GM12865 (cell line): ENCODE measurements around the gene CRHR1.

Source experiments
- DNase-seq: peaks from one replicate; pipeline ENCODE4 v3.0.0; 2010; ENCODE audit warnings: low read depth
- H3K4me3 ChIP-seq: 2 replicates; pipeline ENCODE4 v1.5.1; 2011; ENCODE audit warnings: mild to moderate bottlenecking, low read depth, low read length, control low read depth
- CTCF ChIP-seq: IDR thresholded peaks from 2 replicates; pipeline ENCODE4 v1.5.1; 2011; ENCODE audit warnings: low read length, control low read depth, low read depth, inconsistent platforms; ENCODE audit not compliant: insufficient read depth; ENCODE audit errors: missing control alignments

CRHR1 gene

GRCh38 chr17:45869676-45870341, 85.7 kb downstream of the CRHR1 start:
- DNase-seq = no peak
- H3K4me3 ChIP-seq = no peak overlapping the region
- no peak for TF ChIP-seq CTCF

- no peak for DNase-seq
- TF ChIP-seq CTCF = no peak
- no peak overlapping the region for H3K4me3 ChIP-seq
Observed at GRCh38 chr17:45870342-45870974, 86.3 kb downstream of the CRHR1 start.

- no peak for DNase-seq
- no peak for TF ChIP-seq CTCF
- no peak overlapping the region for H3K4me3 ChIP-seq
Observed at GRCh38 chr17:45871718-45872117, 87.6 kb downstream of the CRHR1 start.

- no peak for DNase-seq
- TF ChIP-seq CTCF = no peak
- H3K4me3 ChIP-seq = no peak overlapping the region
Observed at GRCh38 chr17:45873728-45874127, 89.6 kb downstream of the CRHR1 start.

- H3K4me3 ChIP-seq = no peak overlapping the region
- no peak for DNase-seq
- TF ChIP-seq CTCF = no peak
Observed at GRCh38 chr17:45874151-45874550, 90.0 kb downstream of the CRHR1 start.

GRCh38 chr17:45876539-45876938, 92.4 kb downstream of the CRHR1 start:
- no peak for TF ChIP-seq CTCF
- no peak for DNase-seq
- H3K4me3 ChIP-seq = no peak overlapping the region

GRCh38 chr17:45877467-45877866, 93.3 kb downstream of the CRHR1 start:
- no peak for TF ChIP-seq CTCF
- no peak for DNase-seq
- H3K4me3 ChIP-seq = no peak overlapping the region
